Fibroblast of pulmonary artery (primary cell): ENCODE measurements around the gene THOC2.
"Not testable (repeated sequence)": the region's sequence is repeated elsewhere in the genome, so short reads cannot be mapped to it uniquely, and the experiment has no call there.

Experiments used
- DNase-seq: peaks from one replicate; pipeline ENCODE4 v3.0.0-alpha.2; 2010; ENCODE audit warnings: low read depth
- H3K4me3 ChIP-seq: replicated peaks from 2 replicates; pipeline ENCODE4 v1.5.1; 2011; ENCODE audit warnings: low read depth, mild to moderate bottlenecking, control low read depth, low read length, moderate library complexity
- CTCF ChIP-seq: IDR thresholded peaks from 2 replicates; pipeline ENCODE4 v1.5.1; 2011; ENCODE audit warnings: mild to moderate bottlenecking, control low read depth, low read length, inconsistent platforms; ENCODE audit errors: missing control alignments

The THOC2 gene

DNA sequence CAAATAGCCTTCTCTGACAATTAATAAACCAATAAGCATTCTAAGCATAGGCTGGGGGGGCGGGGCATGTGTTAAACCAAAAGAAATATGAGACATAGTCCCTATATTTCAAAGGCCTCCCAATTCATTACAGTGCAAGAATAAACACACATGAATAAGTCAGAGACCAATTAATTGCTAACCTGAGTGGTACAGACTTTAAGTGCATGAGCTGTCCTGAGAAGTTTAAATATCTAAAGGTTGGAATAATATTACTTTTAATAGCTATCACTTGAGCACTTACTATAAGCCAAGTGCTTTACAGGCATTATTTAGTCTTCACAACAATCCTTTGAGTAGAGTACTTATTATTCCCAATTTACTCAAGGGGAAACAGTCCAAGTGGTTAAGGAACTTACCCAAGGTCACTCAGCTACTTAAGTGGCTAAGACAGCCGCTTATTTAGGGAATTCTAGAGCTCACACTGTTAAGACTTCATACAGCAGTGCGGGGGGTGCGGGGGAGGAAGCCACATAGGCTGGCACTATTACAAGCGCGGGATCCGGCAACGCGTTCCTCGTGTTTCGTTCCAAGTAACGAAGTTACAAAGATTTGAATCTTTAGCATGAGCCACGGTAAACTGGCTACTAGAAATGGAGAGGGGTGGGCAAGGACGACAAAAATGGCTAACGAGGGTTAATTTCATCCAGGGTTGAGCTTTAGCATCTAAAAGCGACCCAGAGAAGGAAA lies 1.4 kb downstream of the THOC2 start:
- peak; percentile 38 for DNase-seq
- TF ChIP-seq CTCF, result no peak
- H3K4me3 ChIP-seq, result peak overlapping the region; percentile 82

GRCh38 chrX:123728554-123728953 lies 4.3 kb downstream of the THOC2 start:
- no peak for DNase-seq
- TF ChIP-seq CTCF, result no peak
- no peak overlapping the region for H3K4me3 ChIP-seq

GRCh38 chrX:123728016-123728415 lies 4.8 kb downstream of the THOC2 start:
- TF ChIP-seq CTCF, result no peak
- no peak for DNase-seq
- no peak overlapping the region for H3K4me3 ChIP-seq

- DNase-seq, result not testable (repeated sequence)
These were observed 10.7 kb downstream of the THOC2 start for GRCh38 chrX:123722193-123722592.

GRCh38 chrX:123720486-123720885 lies 12.4 kb downstream of the THOC2 start:
- no peak for DNase-seq
- no peak overlapping the region for H3K4me3 ChIP-seq
- no peak for TF ChIP-seq CTCF

More at GRCh38 chrX:123722193-123722592, 10.7 kb downstream of the THOC2 start:
- not testable (repeated sequence) for H3K4me3 ChIP-seq

GRCh38 chrX:123713841-123714240 lies 19.0 kb downstream of the THOC2 start:
- DNase-seq, result no peak
- H3K4me3 ChIP-seq, result no peak overlapping the region
- TF ChIP-seq CTCF, result no peak

GRCh38 chrX:123713434-123713833 lies 19.4 kb downstream of the THOC2 start:
- TF ChIP-seq CTCF, result no peak

GRCh38 chrX:123711201-123711600 lies 21.7 kb downstream of the THOC2 start:
- not testable (repeated sequence) for DNase-seq, H3K4me3 ChIP-seq

More at GRCh38 chrX:123713434-123713833, 19.4 kb downstream of the THOC2 start:
- H3K4me3 ChIP-seq, result no peak overlapping the region
- DNase-seq, result no peak
